Measurements from ENCODE around the gene XRCC4. TPM values are rescaled to one million over a fixed set of nuclear protein-coding genes. Genes with fewer than 3 reads are reported as not detected.

The XRCC4 gene
- total and polyA plus RNA-seq, 2 of the 13 experiments (the other 11 are each of a cell fraction or from before 2014, with no cell fraction given), result 2.8 to 12.6 TPM

DNA sequence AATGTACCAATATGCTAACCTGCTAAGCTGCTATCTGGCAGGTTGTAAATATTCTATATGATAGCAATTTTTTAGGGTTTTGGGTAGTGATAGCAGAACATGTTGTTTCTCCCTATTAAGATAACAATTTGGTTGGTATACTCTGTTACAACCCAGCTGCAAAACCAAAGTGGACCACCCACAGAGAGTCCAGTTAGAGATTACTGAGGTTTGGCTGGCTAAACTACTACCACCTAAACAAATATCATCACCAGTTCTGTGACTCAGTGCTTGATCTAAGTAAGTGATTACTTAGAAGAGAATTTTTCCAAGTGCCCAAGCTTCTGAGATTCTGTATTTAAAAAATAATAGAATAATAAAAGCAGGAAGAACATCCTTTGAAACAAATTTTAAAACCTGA is 72.3 kb downstream of the XRCC4 start (continued):
- TF ChIP-seq, protein P1, sequence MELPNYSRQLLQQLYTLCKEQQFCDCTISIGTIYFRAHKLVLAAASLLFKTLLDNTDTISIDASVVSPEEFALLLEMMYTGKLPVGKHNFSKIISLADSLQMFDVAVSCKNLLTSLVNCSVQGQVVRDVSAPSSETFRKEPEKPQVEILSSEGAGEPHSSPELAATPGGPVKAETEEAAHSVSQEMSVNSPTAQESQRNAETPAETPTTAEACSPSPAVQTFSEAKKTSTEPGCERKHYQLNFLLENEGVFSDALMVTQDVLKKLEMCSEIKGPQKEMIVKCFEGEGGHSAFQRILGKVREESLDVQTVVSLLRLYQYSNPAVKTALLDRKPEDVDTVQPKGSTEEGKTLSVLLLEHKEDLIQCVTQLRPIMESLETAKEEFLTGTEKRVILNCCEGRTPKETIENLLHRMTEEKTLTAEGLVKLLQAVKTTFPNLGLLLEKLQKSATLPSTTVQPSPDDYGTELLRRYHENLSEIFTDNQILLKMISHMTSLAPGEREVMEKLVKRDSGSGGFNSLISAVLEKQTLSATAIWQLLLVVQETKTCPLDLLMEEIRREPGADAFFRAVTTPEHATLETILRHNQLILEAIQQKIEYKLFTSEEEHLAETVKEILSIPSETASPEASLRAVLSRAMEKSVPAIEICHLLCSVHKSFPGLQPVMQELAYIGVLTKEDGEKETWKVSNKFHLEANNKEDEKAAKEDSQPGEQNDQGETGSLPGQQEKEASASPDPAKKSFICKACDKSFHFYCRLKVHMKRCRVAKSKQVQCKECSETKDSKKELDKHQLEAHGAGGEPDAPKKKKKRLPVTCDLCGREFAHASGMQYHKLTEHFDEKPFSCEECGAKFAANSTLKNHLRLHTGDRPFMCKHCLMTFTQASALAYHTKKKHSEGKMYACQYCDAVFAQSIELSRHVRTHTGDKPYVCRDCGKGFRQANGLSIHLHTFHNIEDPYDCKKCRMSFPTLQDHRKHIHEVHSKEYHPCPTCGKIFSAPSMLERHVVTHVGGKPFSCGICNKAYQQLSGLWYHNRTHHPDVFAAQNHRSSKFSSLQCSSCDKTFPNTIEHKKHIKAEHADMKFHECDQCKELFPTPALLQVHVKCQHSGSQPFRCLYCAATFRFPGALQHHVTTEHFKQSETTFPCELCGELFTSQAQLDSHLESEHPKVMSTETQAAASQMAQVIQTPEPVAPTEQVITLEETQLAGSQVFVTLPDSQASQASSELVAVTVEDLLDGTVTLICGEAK (IDR thresholded peaks at IDR 0.05), result no peak
- TF ChIP-seq, protein P1 (CRISPR knock-in tag; IDR thresholded peaks at IDR 0.05), result no peak
- TF ChIP-seq, protein P2, sequence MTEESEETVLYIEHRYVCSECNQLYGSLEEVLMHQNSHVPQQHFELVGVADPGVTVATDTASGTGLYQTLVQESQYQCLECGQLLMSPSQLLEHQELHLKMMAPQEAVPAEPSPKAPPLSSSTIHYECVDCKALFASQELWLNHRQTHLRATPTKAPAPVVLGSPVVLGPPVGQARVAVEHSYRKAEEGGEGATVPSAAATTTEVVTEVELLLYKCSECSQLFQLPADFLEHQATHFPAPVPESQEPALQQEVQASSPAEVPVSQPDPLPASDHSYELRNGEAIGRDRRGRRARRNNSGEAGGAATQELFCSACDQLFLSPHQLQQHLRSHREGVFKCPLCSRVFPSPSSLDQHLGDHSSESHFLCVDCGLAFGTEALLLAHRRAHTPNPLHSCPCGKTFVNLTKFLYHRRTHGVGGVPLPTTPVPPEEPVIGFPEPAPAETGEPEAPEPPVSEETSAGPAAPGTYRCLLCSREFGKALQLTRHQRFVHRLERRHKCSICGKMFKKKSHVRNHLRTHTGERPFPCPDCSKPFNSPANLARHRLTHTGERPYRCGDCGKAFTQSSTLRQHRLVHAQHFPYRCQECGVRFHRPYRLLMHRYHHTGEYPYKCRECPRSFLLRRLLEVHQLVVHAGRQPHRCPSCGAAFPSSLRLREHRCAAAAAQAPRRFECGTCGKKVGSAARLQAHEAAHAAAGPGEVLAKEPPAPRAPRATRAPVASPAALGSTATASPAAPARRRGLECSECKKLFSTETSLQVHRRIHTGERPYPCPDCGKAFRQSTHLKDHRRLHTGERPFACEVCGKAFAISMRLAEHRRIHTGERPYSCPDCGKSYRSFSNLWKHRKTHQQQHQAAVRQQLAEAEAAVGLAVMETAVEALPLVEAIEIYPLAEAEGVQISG (CRISPR knock-in tag; IDR thresholded peaks at IDR 0.05), result no peak
- TF ChIP-seq MYPOP (CRISPR knock-in tag; IDR thresholded peaks at IDR 0.05), result no peak
- TF ChIP-seq FOXK2 (IDR thresholded peaks at IDR 0.05), result no peak
- TF ChIP-seq NCOR1 (IDR thresholded peaks at IDR 0.05; ENCODE audit: borderline replicate concordance, low read length), result no peak
- TF ChIP-seq ZNF879 (CRISPR knock-in tag; IDR thresholded peaks at IDR 0.05), result no peak
- TF ChIP-seq ZMYM4 (CRISPR knock-in tag; IDR thresholded peaks at IDR 0.05), result no peak
